OCI-LY3 (cell line): Measurements from ENCODE around the gene SLC30A1.

Experiments used
- H2AFZ ChIP-seq: fragments of 200-600, 300-600 bp; shearing (Covaris generic); 2 replicates; pipeline ENCODE4 v1.6.0; 2014; ENCODE audit warnings: antibody characterized with exemption, low read depth, low read length
- H3K27ac ChIP-seq: fragments of 200-600, 300-600 bp; sonication (generic); 2 replicates; pipeline ENCODE4 v1.5.1; 2014; ENCODE audit warnings: mild to moderate bottlenecking, low read length, moderate library complexity, mixed read lengths
- H3K27me3 ChIP-seq: fragments of 200-600, 300-600 bp; sonication (generic); 2 replicates; pipeline ENCODE4 v1.6.1; 2014; ENCODE audit warnings: low read depth, low read length, mixed read lengths
- H3K36me3 ChIP-seq: fragments of 200-600, 300-600 bp; sonication (generic); replicated peaks from 2 replicates; pipeline ENCODE3; 2014; ENCODE audit warnings: low read depth, low read length, mixed read lengths
- H3K4me1 ChIP-seq: fragments of 300-600, 200-600 bp; sonication (generic); 2 replicates; pipeline ENCODE4 v1.6.1; 2014; ENCODE audit warnings: low read length, mixed read lengths
- H3K4me2 ChIP-seq: fragments of 200-600, 300-600 bp; sonication (generic); 2 replicates; pipeline ENCODE4 v1.6.1; 2014; ENCODE audit warnings: low read length, mixed read lengths
- H3K4me3 ChIP-seq: fragments of 300-600, 200-600 bp; sonication (generic); 2 replicates; pipeline ENCODE4 v1.5.1; 2014; ENCODE audit warnings: antibody characterized with exemption, mild to moderate bottlenecking, low read length, moderate library complexity
- H3K79me2 ChIP-seq: fragments of 300-600, 200-600 bp; shearing (Covaris generic); 2 replicates; pipeline ENCODE4 v1.6.1; 2014; ENCODE audit warnings: mild to moderate bottlenecking, low read length, mixed read lengths
- H3K9ac ChIP-seq: fragments of 300-600, 200-600 bp; shearing (Covaris generic); 2 replicates; pipeline ENCODE4 v1.6.0; 2014; ENCODE audit warnings: mild to moderate bottlenecking, low read length, moderate library complexity
- H3K9me3 ChIP-seq: fragments of 200-600, 300-600 bp; shearing (Covaris generic); 2 replicates; pipeline ENCODE4 v1.6.1; 2014; ENCODE audit warnings: low read length, mixed read lengths; ENCODE audit not compliant: insufficient read depth
- H4K20me1 ChIP-seq: fragments of 200-600, 300-600 bp; sonication (generic); 2 replicates; pipeline ENCODE4 v1.6.1; 2016; ENCODE audit warnings: low read length, mixed read lengths; ENCODE audit not compliant: insufficient read depth
- CTCF ChIP-seq: fragments of 200-600, 300-600 bp; sonication (generic); IDR thresholded peaks from 2 replicates; pipeline ENCODE4 v1.5.1; 2014; ENCODE audit warnings: antibody characterized with exemption, low read length, low read depth
- EZH2phosphoT487 ChIP-seq: fragments of 200-600 bp; shearing (Covaris generic); IDR thresholded peaks from 2 replicates; pipeline ENCODE4 v1.6.1; 2018; ENCODE audit warnings: antibody characterized with exemption, mixed run types, low read depth

The SLC30A1 gene

DNA sequence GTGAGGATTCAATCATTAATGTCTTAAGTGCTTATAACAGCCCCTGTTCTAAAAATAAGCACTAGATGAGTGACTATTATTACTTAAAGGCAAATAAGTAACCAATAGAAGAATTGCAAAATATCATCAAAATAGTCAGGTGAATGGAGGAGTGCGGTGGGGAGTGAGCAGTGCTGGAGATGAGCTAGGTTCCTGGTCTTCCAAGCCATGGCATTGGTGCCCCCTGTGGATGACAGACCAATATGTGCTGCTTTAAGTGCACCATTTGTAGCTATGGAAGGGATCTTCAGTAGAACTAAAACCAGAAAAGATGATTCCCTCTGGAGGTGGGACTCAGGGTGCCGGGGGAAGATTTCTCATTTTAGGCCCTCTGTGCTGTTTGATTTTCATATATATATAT, 46.1 kb upstream of the SLC30A1 start:
- 0 out of 2 replicates have a peak, but pooled peaks cover 2% of the 10 kb centered on the region for H3K27me3 ChIP-seq
- 0 out of 2 replicates have a peak overlapping the region, but pooled peaks have one; percentile 2 for H3K4me2 ChIP-seq
- no peaks in the 10 kb centered on the region for H3K4me1 ChIP-seq
- no peak overlapping the region for H3K9ac ChIP-seq
- no peak overlapping the region for H3K27ac ChIP-seq
- no peaks in the 10 kb centered on the region for H3K36me3 ChIP-seq
- H3K4me3 ChIP-seq = no peak overlapping the region
- no peaks in the 10 kb centered on the region for H3K9me3 ChIP-seq
- TF ChIP-seq EZH2phosphoT487 (no peak), CTCF (peak; percentile 49)
- no peak overlapping the region for H2AFZ ChIP-seq
- H3K79me2 ChIP-seq = no peaks in the 10 kb centered on the region
- no peaks in the 10 kb centered on the region for H4K20me1 ChIP-seq

DNA sequence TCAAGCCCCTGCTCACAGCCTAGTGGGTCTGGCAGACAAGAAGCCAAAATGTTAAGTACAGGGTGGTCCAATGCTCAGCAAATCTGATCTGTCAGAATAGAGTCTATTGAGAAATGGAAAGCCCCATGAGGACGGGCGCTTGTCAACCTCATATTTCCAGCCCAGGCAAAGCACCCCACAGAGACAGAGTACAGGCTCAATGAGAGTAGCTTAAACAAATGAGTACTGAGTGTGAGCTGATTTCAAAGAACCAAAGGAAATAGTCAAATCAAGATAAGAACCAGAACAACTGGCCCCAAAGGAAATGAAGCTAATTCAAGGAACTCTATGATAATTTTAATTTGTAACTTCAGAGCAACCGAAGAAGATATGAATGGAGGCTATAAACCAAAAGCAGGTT, 44.6 kb upstream of the SLC30A1 start:
- TF ChIP-seq CTCF (no peak), EZH2phosphoT487 (no peak)
- Histone ChIP-seq H3K27me3 (0 out of 2 replicates have a peak, but pooled peaks cover 2% of the 10 kb centered on the region), H3K4me1 (no peaks in the 10 kb centered on the region), H4K20me1 (no peaks in the 10 kb centered on the region), H3K9me3 (no peaks in the 10 kb centered on the region), H3K9ac (no peak overlapping the region), H3K4me2 (no peak overlapping the region), H3K36me3 (no peaks in the 10 kb centered on the region), H3K27ac (no peak overlapping the region), H3K79me2 (no peaks in the 10 kb centered on the region), H2AFZ (no peak overlapping the region), H3K4me3 (no peak overlapping the region)

GRCh38 chr1:211621447-211622198, 42.7 kb upstream of the SLC30A1 start:
- Histone ChIP-seq H2AFZ (no peak overlapping the region), H3K79me2 (no peaks in the 10 kb centered on the region), H3K9me3 (no peaks in the 10 kb centered on the region), H3K27ac (no peak overlapping the region), H3K4me1 (no peaks in the 10 kb centered on the region), H3K27me3 (0 out of 2 replicates have a peak, but pooled peaks cover 2% of the 10 kb centered on the region), H3K4me2 (no peak overlapping the region), H3K36me3 (no peaks in the 10 kb centered on the region), H4K20me1 (no peaks in the 10 kb centered on the region), H3K4me3 (no peak overlapping the region), H3K9ac (no peak overlapping the region)
- TF ChIP-seq CTCF = no peak
- TF ChIP-seq EZH2phosphoT487 = no peak

GRCh38 chr1:211620097-211620496, 41.1 kb upstream of the SLC30A1 start:
- Histone ChIP-seq H3K9me3 (no peaks in the 10 kb centered on the region), H3K4me1 (no peaks in the 10 kb centered on the region), H3K79me2 (no peaks in the 10 kb centered on the region), H3K27me3 (0 out of 2 replicates have a peak, but pooled peaks cover 2% of the 10 kb centered on the region), H2AFZ (no peak overlapping the region), H3K4me3 (no peak overlapping the region), H3K36me3 (no peaks in the 10 kb centered on the region), H3K4me2 (no peak overlapping the region), H3K27ac (no peak overlapping the region), H4K20me1 (no peaks in the 10 kb centered on the region), H3K9ac (no peak overlapping the region)
- no peak for TF ChIP-seq CTCF
- no peak for TF ChIP-seq EZH2phosphoT487
